Panc1 (cell line): ENCODE data around the gene TMPRSS5. TPM values are rescaled to one million over a fixed set of nuclear protein-coding genes. Genes with fewer than 3 reads are reported as not detected.
"Not testable (repeated sequence)": the region's sequence is repeated elsewhere in the genome, so short reads cannot be mapped to it uniquely, and the experiment has no call there.

Experiments used
- ATAC-seq: fragments of 200-7000 bp; cut with Tn5 transposase; 2 replicates; pipeline ENCODE4 v1.9.1; 2020; ENCODE audit warnings: mild to moderate bottlenecking, moderate library complexity
- BruUV-seq: library from RNA; stranded (reverse); fragments of 400-500 nt; replicated peaks from 2 replicates; lab custom pipeline; 2021; lab: Mats Ljungman, UMichigan
- CTCF ChIA-PET: fragments of 300-600 bp; sonication (Branson Sonifier 250); formaldehyde crosslinking; loops from one replicate; lab custom pipeline; 2022; ENCODE audit warnings: antibody characterized with exemption; lab: Charles Lee
- POLR2A ChIA-PET: fragments of 300-600 bp; sonication (Branson Sonifier 250); formaldehyde crosslinking; loops from one replicate; lab custom pipeline; 2022; ENCODE audit warnings: antibody characterized with exemption; lab: Charles Lee
- DNase-seq: peaks from one replicate; pipeline ENCODE4 v3.0.0-alpha.2; 2010; ENCODE audit warnings: low read depth, low spot score
- H3K27ac ChIP-seq: 2 replicates; pipeline ENCODE4 v1.5.1; 2011; ENCODE audit warnings: mild to moderate bottlenecking, low read length, inconsistent platforms
- H3K27me3 ChIP-seq: fragments of 200-500 bp; sonication (Bioruptor generic); 2 replicates; pipeline ENCODE4 v1.6.0; 2014; ENCODE audit warnings: low read length, inconsistent platforms; ENCODE audit not compliant: control insufficient read depth, insufficient read depth
- H3K36me3 ChIP-seq: fragments of 200-500 bp; sonication (Bioruptor generic); 2 replicates; pipeline ENCODE4 v1.5.1; 2014; ENCODE audit warnings: inconsistent platforms, mild to moderate bottlenecking, low read length, moderate library complexity; ENCODE audit not compliant: control insufficient read depth, insufficient read depth
- H3K4me1 ChIP-seq: 2 replicates; pipeline ENCODE4 v1.5.1; 2011; ENCODE audit warnings: inconsistent platforms, mild to moderate bottlenecking, low read length, moderate library complexity; ENCODE audit not compliant: control insufficient read depth, insufficient read depth
- H3K4me3 ChIP-seq, 2 experiments: 2 replicates each; pipeline ENCODE4 v1.5.1; 2011 to 2012; ENCODE audit warnings: low read depth in 2 of 2, low read length in 2 of 2, mild to moderate bottlenecking in 2 of 2, inconsistent platforms in 1 of 2, moderate library complexity in 1 of 2
- H3K9me3 ChIP-seq: fragments of 200-500 bp; sonication (Bioruptor generic); 2 replicates; pipeline ENCODE4 v1.5.1; 2014; ENCODE audit warnings: low read depth, mild to moderate bottlenecking, inconsistent platforms, low read length, moderate library complexity; ENCODE audit not compliant: control insufficient read depth, insufficient read depth
- CTCF ChIP-seq: fragments of 450-650 bp; IDR thresholded peaks from 2 replicates; pipeline ENCODE4 v1.5.1; 2017; ENCODE audit warnings: mild to moderate bottlenecking
- POLR2AphosphoS5 ChIP-seq: IDR thresholded peaks from 2 replicates; pipeline ENCODE4 v1.6.1; 2012; ENCODE audit warnings: mild to moderate bottlenecking, low read depth, low read length, moderate library complexity
- REST ChIP-seq, 2 experiments: IDR thresholded peaks; 2 replicates each; pipeline ENCODE4 v1.6.1; 2011 to 2012; ENCODE audit warnings: low read depth in 2 of 2, control low read depth in 1 of 2, low read length in 1 of 2, mild to moderate bottlenecking in 1 of 2, moderate library complexity in 1 of 2; ENCODE audit not compliant: insufficient read depth in 1 of 2
- SIN3A ChIP-seq: IDR thresholded peaks from 2 replicates; pipeline ENCODE4 v1.6.1; 2012; ENCODE audit warnings: low read depth, mild to moderate bottlenecking, low read length, moderate library complexity, borderline replicate concordance; ENCODE audit not compliant: insufficient read depth
- TCF7L2 ChIP-seq: IDR thresholded peaks from 2 replicates; pipeline ENCODE4 v1.6.1; 2011; ENCODE audit warnings: mild to moderate bottlenecking, low read depth, low read length, inconsistent platforms
- in situ Hi-C: cut with HindIII; loops from 2 replicates; pipeline ENCODE4 v1.10.0; 2016; ENCODE audit warnings: low sequenced_read_pairs, low pct_unique_long_range_greater_than_20kb
- intact Hi-C: fragments of 100-400 bp; cut with micrococcal nuclease; formaldehyde crosslinking; loops from one replicate; pipeline ENCODE4 v1.10.0; 2022; ENCODE audit not compliant: unreplicated experiment
- total RNA-seq: library from RNA; stranded (reverse); gene quantifications from one replicate; pipeline ENCODE4 v1.2.1, GENCODE V29; 2021; ENCODE audit not compliant: unreplicated experiment

TMPRSS5 gene
- total RNA-seq, 1 experiment from 2014 or later, result 0.85 TPM

- no peak for TF ChIP-seq TCF7L2
- no peak for TF ChIP-seq POLR2AphosphoS5
- no peak for TF ChIP-seq REST (IDR thresholded peaks at IDR 0.05; ENCODE audit: insufficient read depth in 1 of 2, low read depth in 2 of 2, low read length in 1 of 2)
- TF ChIP-seq CTCF, result no peak
- no peak for TF ChIP-seq SIN3A
- H3K36me3 ChIP-seq, result no peaks in the 10 kb centered on the region
- peaks cover 26% of the 10 kb centered on the region for H3K4me1 ChIP-seq
- BruUV-seq, result no TSS peak
- peak overlapping the region; percentile 30 for H3K27ac ChIP-seq
- no peak overlapping the region for H3K4me3 ChIP-seq
- no peaks in the 10 kb centered on the region for H3K27me3 ChIP-seq
- no peak for DNase-seq
- ChIA-PET POLR2A (interaction anchor here (0.7 kb wide), 1 partner anchor 234 kb away, joined by 4 read pairs; no protein-coding TSS in a partner anchor), CTCF (no interaction called here)
- intact Hi-C loops (no loop called here), in situ Hi-C loops (no loop called here)
- no peaks in the 10 kb centered on the region for H3K9me3 ChIP-seq
- ATAC-seq, result no peak
Measured at GRCh38 chr11:113673550-113674396, 32.3 kb downstream of the TMPRSS5 start.

- H3K4me1 ChIP-seq, result peaks cover 26% of the 10 kb centered on the region
- POLR2A ChIA-PET, H3K27me3 ChIP-seq, H3K27ac ChIP-seq, H3K9me3 ChIP-seq, intact Hi-C loops, DNase-seq, in situ Hi-C loops, BruUV-seq, CTCF ChIA-PET, H3K36me3 ChIP-seq, ATAC-seq, H3K4me3 ChIP-seq: not testable (repeated sequence)
Measured at GRCh38 chr11:113671914-113672313, 34.2 kb downstream of the TMPRSS5 start.

GRCh38 chr11:113670831-113671215, 35.3 kb downstream of the TMPRSS5 start:
- in situ Hi-C loops, result no loop called here
- Histone ChIP-seq H3K36me3 (no peaks in the 10 kb centered on the region), H3K4me3 (no peak overlapping the region), H3K27me3 (no peaks in the 10 kb centered on the region), H3K27ac (peak overlapping the region; percentile 44; the same call in 1 of the 2 replicates), H3K4me1 (peaks cover 23% of the 10 kb centered on the region), H3K9me3 (peaks cover 3% of the 10 kb centered on the region)
- BruUV-seq, result no TSS peak
- ChIA-PET CTCF (no interaction called here), POLR2A (no interaction called here)
- no peak for ATAC-seq
- intact Hi-C loops, result no loop called here
- no peak for DNase-seq
- no peak for TF ChIP-seq REST (IDR thresholded peaks at IDR 0.05; ENCODE audit: insufficient read depth in 1 of 2, low read depth in 2 of 2, low read length in 1 of 2)
- TF ChIP-seq POLR2AphosphoS5, result no peak
- no peak for TF ChIP-seq SIN3A
- TF ChIP-seq TCF7L2, result no peak
- no peak for TF ChIP-seq CTCF
